Hematopoietic multipotent progenitor cell (in vitro differentiated cells): ENCODE data around the gene CRYL1. TPM values are rescaled to one million over a fixed set of nuclear protein-coding genes. Genes with fewer than 3 reads are reported as not detected.

ENCODE experiments used
- DNase-seq, 3 donors: peaks; one replicate each; pipeline ENCODE4 v3.0.0-alpha.2; 2011 to 2015; ENCODE audit warnings: low read depth in 2 of 3, low spot score in 2 of 3
- total RNA-seq: library from RNA; depleted of rRNA; stranded (reverse); fragments of >200 nt; gene quantifications from one replicate; pipeline ENCODE4 v1.2.3, GENCODE V29; 2012

CRYL1 gene
- total RNA-seq, 1 donor = 31.8 TPM

DNA sequence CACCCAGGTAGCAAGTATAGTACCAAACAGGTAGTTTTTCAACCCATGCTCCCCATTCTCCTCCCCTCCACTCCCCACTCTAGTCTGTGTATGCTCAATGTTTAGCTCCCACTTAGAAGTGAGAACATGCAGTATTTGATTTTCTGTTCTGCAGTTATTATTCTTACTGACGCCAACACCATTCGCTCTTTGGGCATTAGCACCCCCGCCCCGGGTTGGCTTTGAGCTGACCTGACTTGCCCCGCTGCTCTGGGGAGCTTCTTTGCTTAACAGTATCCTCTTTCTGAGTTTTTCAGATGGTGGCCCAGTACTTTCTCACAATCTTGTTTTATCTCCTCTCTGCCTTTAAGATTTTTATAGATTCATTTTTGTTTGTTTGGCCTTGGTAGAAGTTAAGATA lies 138.7 kb downstream of the CRYL1 start:
- no peak for DNase-seq

DNA sequence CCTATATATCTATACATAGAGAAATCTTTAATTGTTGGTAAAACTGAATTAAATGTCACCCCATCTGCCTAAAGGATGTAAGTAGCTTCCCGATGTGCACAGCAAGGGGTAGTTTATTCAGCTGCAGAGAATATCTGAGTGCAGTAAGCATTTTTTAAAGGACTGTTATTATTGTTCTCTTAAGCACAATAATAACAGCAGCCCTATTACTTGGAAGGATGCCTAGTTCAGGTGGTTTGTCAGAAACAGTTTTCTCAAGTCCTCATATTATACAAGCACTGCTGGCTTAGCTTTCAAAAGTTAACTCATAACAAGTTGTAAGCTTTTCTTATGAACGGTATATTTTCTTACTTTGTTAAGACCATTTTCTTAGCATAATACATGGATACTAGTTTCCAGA lies 142.6 kb downstream of the CRYL1 start:
- no peak for DNase-seq

DNA sequence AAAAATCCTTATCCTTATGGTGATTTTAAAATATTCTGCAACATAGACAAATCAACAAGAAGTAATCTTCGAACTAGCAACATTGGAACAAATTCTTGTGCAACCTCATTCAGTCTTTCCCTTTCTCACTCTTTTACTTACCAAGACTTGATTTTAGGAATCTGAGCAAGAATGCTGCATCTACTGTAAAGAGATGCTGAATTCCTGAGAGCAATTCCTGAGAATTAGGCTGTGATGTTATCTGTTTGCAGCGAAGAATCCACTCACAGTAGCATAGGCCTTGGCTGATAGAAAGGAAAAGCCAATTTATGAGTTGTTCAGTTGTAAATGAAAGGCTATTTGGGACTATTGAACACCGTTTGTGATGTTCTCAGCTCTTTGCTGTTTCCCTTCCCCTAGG lies 144.3 kb downstream of the CRYL1 start:
- DNase-seq = no peak

DNA sequence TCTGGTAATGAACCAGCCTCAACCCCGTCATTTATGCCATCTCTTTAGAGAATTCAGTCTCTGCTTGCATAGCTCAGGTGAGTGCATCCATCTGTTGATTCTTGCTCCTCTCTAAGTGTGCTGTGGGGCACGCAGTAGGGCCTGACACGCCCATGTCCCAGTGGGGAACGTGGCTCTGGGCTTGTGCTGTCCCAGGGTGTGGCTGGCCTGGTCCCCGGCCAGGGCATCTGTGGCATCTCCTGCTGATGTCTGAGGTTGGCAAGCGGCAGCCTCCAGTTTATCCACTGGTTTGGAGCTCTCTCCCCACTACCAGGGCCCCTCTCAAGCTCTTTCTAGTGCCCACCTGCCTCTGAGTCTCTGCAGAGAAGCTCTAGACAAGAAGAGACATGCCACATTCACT lies 146.9 kb downstream of the CRYL1 start:
- DNase-seq = no peak

DNA sequence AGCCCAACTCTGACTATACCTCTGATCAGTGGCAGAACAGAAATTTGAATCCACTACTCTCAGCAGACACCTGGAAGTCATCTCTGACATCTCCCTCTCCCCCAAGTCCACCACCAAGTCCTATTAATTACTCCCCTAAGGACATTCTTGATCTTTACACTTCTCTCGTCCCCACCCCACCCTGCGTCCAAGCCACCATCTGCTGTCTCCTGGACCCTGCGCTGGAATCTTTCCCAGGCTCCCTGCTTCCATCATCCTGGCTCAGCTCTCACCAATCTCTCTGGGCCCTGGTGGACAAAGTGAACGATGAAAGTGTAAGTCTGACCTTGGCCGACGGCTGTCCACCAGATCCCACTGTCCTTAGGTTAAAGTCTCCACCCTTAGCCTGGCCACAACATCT lies 147.9 kb downstream of the CRYL1 start:
- no peak for DNase-seq

DNA sequence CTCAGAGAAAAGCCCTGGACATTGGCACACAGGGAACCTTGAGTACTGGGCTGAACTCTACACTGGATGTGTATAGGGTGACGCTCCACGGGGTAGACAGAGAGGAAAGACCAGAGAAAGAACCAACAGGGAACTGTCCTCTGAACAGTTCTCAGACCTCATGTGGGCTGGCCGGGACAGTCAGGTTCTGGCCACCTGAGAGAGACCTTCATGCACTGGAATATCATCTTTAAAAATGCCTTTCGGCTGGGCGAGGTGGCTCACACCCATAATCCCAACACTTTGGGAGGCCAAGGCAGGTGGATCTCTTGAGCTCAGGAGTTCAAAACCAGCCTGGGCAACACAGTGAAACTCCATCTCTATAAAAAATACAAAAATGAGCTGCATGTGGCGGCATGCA lies 149.8 kb downstream of the CRYL1 start:
- DNase-seq = no peak

DNA sequence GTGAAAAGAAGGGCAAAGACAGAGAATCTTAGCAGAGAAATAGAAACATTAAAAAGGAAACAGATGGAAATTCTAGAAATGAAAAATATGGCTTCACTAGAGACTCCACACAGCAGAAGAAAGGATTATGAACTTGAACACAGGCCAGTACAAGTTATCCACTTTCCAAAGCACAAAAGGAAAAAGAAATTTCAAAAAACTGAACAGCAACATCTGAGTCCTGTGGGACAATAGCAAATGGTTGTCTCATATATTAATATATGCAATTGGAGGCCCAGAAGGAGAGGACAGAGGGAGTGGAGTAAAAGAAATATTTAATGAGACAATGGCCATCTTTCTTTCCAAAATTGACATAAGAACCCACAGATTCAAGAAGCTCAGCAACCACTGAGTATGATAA lies 151.8 kb downstream of the CRYL1 start:
- DNase-seq = no peak

DNA sequence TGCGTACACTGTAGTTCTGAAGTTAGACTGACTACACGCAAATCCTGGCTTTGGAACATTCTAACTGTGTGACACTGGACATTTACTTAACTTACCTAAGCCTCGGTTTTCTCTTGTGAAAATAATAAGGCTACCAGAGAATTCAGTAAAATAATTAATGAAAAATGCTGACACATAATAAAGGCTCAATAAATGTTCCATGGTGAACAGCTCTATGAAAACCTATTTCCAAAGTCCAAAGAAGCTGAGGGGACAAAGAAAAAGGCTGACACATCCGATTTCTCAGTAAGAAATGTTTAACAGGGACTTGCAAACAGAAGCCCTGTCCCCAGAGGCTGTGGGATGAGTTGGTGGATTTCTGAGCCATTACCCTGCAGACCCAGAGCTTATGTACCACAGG lies 153.8 kb downstream of the CRYL1 start:
- DNase-seq = no peak

DNA sequence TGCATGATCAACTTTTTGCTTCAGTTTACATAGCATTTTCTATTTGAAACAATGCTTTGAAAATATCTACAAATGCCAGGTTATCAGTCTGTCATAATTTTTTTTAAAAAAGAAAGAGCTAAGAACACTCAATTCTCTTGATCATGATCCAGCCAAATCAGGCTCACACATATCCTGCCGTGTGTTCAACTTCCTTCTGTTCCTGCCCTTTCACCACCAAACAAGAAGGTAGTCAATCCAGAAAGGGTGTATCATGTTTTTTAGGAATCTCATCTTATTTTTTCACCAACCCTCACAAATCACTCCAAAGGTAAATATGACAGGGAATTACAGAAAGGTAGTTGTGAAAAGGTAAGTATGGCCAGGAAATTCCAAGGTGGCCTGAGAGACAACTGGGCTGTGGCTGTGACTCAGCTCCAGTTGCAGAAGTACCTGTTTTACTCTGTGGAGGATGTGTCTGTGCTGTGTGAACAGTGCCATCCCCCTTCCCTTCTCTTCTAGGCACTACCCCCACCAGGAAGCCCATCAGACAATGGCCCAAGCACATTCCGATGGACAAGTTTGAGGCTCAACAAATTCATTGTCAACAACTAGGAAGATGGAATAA lies 154.7 kb downstream of the CRYL1 start:
- DNase-seq = no peak

DNA sequence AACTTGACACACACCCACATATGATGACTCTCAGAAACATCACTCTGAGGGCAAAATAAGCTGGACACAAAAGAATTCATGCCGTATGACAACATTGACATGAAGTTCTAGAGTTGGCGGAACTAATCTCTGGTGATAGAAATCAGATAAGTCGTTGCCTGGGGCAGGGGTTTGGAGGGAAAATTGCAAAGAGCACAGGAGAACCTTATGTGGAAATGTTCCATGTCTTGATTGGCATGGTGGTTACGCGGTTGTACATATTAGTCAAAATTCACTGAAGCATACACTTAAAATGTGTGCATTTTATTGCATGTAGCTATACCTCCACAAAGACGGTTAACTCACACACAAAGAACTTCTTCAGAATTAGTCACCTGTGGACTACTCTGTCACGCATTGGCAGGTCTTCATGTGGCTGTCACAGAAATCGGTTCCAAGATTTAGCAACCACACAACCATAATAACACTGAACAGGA lies 155.7 kb downstream of the CRYL1 start:
- DNase-seq = no peak

DNA sequence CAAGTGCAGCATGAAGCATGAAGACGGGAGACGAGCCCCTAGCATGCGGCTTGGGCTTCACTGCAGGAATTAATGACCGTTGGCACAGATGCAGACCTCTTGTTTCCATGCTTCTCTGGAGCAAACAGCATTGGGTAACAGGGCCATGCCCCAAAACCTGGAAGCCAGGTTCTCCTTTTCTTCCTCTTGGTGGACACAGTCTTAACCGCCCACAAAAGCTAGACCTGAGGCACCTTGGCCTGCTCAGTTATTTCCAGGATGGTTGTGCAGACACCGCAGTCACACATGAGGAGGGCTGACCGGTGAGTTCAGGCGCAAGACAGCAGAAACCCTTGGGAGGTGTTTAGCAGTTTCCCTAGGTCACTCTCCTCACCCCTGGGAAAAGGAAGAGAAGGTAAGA lies 159.6 kb downstream of the CRYL1 start:
- no peak for DNase-seq

DNA sequence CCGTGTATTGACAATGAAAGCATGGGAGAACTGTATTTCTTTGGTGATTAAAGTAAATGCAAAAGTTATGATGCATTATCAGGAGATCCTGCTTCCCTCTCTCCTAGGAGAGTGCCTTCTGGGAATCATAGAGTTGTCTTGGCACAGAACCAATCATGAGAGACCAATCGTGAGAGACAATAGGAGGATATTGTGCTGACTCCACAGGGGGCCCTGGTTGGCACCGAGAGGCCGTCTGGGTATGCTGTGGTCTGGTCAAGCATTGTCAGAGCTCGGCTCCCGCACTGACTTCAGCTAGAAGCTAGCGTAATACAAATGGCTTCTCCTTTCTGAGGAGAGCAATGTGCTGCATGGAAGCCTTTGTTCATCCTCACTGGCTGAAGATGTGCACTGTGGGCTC lies 162.1 kb downstream of the CRYL1 start:
- DNase-seq = no peak

DNA sequence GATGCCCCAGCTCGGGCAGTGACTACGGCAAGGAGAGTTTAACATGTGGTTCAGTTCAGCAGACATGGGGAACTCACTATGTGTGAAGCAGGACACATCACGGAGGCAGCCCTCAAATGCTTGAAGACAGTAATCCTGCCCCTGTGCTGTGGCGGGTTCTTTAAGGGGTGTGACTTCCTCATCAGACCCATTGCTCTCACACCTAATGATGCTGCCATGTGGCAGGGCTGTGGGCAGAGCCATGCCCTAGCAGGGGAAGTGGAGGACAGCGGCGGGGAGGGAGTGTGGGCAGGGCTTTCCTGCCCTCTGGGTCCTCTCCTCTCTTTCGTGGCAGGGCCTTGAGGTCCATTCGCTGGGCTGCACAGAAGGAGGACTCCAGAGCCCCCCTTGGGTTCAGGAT lies 162.5 kb downstream of the CRYL1 start:
- DNase-seq = no peak

DNA sequence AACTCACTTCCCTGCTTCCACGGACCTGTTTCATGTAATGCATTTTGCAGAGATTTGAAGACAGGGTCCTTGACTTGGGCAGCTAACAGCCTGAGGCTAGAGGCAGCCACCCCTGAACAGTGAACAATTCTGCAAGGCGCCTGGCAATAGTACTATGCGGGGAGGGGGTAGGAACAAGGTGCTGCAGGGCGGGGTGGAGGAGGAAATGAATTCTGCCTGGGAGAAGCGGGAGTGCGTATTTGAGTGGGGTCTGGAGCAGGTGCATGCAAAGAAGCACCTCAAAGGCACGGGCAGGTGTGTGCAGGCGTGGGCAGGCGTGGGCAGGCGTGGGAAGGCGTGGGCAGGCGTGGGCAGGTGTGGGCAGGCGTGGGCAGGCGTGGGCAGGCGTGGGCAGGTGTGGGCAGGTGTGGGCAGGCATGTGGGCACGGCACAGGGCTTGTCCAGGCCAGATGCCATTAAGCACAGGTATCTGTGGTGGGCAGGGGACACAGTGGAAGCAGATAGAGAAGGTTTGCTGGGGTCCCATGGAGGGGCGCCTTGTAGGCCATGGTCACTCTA lies 163.1 kb downstream of the CRYL1 start:
- no peak for DNase-seq

DNA sequence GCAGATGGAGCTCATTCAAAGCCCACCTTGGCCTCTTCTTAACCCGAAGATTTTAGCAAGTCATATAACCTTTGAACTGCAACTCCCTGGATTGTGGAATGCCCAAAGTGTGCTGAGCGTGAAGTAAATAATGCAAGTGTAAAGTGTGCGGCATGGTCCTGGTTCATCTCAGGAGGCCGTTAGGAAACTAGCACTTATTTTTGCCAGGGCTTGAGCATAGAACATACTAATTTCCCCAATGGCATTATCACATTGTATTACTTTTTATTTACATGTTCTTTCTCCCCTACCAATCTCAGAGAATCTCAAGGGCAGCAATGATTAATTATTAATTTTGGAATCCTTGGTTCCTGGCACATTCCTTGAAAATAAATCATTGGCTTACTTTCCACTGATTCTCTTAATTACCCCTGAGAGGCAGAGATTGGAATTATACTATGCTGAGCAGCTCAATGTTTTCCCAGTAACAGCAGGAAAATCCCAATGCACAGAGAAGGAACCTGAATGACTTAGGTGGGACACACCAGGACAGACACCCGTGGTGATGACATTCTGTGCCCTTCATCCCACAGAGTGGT lies 164.7 kb downstream of the CRYL1 start:
- DNase-seq = no peak

DNA sequence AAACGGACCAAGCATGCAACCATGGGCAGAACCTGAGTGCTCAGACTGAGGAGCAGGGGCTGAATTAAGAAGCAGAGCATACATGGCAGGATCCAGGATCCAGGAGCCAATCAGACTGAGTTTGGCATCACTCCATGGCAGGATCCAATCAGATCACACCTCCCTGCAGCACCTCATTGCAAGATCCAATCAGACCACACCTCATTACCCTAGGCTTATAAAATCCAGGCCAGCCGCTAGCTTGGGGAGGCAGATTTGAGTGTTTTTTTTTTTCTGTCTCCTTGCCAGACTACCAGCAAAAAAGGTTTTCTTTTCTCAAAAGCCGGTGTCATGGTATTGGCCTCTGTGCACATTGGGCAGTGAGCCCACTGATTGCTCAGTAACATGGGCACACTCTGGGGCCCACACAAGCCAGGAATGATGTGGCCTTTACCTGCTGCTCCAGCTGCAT lies 165.6 kb downstream of the CRYL1 start:
- no peak for DNase-seq

DNA sequence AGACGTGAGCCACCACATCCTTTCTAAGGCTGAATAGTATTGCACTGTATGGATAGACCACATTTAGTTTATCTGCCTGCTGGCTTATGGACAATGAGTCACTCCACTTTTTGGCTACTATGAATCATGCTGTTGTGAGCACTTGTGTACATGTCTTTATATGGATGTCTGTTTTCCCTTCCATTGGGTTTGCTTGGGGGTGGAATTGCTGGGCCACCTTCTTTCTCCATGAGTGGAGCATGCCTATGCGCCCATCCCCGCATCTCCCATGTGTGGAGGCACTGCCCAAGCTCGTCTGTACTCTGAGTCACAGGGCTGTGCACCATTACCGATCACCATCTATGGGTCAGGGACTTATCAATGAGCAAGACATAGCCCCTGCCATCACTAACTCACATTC lies 166.3 kb downstream of the CRYL1 start:
- no peak for DNase-seq

DNA sequence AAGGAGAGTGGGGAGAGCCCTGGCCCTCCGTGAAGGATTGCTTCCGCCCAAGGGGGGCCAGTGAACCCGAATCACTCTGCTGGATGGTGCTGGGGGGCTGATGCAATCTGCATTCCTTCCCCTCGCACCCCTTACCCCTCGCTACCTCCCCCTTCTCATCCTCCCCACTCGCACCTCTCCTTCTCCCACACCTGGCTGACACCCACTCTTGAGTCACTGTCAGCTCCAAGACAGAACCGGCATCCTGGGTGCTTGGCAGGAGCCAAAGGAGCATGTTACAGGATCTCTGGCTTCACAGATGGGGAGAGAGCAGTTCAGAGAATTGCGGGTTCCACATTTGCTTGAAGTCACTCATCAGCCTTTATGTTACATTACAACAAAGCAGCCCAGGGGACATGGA lies 167.6 kb downstream of the CRYL1 start:
- DNase-seq = no peak

DNA sequence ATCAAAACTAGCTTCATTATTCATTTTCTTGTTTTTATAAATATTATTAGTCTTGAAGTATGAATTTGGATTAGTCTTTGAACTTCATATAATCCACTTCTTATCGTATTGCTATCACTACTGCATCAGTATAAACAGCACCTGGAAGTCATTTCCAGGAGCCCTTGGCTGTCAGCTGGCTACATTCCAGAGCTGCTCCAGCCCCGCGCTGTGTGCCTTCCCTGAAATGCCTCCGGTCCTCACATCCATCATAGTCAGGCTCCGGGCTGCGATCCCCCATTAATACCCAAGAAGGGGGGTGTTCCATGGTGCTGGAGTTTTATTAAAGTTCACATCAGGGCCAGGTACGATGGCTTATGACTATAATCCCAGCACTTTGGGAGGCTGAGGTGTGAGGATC lies 169.2 kb downstream of the CRYL1 start:
- no peak for DNase-seq

DNA sequence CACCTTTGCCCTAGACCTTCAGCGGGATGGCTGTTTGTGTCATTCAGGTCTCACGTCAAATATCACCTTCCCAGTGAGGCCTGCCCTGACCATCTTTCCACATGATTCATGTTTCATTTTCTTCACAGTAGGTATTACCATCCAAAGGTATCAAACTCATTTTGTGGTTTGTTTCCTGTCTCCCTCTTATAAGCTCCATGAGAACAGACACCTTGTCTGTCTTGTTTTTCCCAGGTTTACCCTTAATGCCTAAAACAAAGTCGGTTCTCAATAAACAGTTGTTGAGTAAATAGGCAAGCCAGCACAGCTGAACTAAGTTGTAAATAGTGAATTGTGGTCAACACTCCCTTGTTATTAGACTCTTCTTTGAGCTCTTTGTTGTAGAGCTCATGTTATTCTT lies 170.9 kb downstream of the CRYL1 start:
- no peak for DNase-seq

DNA sequence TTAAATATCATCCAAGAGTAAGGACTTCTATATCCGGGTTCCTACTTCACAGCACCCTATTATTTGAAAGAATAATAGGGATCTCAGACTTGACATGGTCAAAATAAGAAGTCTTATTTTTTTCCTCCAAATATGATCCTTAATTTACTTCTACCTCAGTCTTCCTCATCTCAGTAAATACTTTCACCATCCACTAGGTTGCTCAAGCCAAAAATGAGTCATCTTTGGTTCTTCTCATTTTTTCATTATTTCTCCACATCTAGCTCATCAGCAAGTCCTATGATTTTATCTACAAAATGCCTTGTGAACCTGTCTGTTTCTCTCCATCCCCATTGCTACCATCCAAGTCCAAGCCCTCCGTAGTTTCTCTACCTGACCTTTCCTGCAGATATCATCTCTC lies 171.7 kb downstream of the CRYL1 start:
- DNase-seq = peak in 2 of 3 donors; percentile 3 to 9
